ENCODE data around the gene SCART1.
"Not testable (repeated sequence)": the region's sequence is repeated elsewhere in the genome, so short reads cannot be mapped to it uniquely, and the experiment has no call there.

SCART1 gene

DNA sequence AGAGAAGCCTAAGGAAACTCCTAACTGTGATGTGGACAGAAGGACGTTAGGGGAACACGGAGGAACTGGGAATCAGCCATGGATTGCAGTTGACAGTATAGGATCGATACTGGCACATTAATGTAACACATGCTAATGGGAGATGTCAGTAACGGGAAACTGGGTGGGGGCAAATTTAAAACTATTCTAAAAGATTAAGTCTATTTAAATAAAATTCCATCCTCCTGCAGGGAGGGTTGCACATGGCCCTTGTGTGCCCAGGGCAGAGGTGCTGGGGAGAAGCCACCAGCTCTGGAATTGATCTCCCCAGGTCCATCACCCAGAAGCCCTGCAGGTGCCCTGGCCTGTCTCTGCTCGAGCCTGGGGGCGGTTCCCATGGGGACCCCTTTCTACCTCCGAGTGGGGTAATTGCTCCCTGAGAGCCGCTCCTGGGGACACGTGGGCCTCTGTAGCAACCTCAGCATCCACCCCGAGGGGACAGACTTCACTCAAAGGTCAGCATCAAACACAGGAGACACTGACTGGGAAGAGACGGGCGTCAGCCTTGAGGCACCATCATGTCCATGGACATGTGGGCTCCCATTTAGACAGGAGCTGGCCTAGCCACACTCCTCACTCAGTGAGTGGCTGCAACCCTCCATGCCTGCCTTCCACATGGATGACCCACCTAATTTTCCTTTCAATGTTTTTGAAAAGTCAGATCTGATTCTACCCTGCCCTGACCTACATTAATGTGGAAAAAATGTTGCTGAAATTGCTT, 21.1 kb downstream of the SCART1 start:
- DNase-seq, result no peak

DNA sequence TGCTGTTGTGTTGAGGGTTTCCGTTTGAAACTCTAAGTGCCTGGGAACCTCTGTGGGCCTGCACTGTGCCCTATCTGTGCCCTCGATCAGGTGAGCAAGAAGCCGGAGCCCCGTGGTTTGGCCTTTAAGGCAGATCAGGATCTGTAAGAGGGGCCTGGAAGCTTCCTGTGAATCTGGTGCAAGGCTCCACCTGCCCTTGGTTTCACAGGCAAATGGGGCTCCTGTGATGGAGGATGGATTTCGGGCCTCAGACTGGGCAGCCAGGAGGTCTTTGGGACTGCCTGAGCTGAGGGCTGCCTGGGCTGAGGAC, 21.6 kb downstream of the SCART1 start:
- no peak for DNase-seq

DNA sequence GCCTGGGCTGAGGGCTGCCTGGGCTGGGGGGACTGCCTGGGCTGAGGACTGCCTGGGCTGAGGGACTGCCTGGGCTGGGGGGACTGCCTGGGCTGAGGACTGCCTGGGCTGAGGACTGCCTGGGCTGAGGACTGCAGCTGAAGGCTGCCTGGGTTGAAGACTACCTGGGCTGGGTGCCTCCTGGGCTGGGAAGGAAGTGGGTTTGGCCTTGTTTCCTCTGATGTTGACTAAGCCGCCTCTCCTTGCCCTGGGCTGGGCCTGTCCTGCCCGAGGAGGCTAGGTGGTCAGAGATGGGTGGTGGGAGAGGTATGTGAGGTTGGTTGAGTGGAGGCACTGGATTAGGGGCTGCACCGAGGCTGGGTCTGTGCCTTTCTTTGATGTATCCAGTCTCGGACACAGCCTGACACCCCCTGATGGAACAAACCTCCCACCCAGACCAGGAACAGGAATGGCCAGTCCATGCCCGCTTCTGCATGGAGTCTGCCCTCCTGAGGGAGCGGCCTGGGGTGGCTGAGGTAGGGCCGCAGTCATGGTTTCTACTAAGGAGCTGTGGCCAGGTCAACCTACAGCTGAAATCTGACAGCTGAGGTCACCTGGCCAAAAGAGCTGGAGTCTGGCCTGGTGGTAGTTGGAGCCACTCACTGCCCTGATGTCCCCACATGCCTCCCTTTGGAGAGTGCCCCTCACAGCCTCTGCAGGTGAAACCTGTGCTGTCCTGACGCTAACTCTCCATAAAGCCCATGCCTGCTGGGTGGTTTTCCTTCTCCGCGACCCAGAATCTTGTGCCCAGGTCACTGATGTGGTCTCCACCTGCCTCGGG, 22.3 kb downstream of the SCART1 start:
- no peak for DNase-seq

DNA sequence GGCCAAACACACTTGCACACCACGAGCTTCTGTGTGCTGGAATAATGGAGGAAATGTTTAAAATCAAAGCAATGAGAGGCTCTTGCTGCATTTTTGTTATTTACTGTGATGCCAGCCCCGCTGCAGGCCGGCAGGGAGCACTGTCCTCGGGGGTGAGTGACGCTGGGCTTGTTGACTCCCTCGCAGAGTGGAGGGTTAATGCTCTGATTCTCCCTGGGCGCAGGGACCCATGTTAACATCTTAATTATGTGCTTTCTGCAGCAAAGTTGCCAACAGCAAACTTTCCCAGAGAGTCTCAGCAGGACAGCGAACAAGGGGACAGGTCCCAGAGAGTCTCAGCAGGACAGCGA, 22.9 kb downstream of the SCART1 start:
- no peak for DNase-seq

DNA sequence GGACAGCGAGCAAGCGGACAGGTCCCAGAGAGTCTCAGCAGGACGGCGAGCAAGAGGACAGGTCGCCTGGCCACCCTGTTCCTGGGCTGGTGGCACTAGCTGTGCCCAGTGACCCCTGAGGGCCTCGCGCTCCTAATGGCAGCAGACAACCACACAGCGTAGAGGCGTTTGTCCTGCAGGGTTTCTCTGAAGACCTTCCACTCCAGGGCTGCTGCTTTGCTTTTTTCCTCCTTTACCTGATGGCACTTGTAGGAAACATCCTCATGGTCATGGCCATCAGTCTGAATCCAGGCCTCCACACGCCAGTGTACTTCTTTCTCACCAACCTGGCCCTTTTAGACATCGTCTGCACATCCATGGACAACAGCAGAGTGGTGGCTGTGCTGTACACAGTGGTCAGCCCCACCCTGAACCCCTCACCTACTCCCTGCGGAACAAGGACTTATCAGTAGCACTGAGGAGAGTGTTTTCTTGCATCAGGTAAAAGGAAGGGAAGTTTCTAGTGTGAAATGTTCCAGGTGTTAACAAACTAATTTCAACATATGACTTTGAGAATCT, 27.4 kb downstream of the SCART1 start:
- no peak for DNase-seq

DNA sequence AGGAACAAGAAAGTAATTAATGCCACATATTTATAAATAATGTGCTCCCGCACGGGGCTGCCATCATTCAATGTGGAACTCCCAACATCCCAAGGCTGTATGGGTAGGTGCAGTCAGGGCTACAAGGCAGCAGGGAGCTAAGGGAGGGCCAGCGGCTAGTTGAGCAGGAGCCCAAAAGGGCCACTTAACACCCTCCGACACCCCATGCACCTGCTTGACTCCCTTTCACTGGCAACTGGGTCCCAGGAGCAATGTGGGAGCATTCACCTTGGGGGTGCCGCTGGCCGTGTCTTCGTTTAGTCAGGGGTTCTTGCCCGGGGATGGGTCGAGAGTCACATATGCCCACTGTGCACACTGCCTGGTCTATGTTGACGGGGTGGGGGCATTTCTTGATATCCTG, 27.9 kb downstream of the SCART1 start:
- DNase-seq, result no peak

DNA sequence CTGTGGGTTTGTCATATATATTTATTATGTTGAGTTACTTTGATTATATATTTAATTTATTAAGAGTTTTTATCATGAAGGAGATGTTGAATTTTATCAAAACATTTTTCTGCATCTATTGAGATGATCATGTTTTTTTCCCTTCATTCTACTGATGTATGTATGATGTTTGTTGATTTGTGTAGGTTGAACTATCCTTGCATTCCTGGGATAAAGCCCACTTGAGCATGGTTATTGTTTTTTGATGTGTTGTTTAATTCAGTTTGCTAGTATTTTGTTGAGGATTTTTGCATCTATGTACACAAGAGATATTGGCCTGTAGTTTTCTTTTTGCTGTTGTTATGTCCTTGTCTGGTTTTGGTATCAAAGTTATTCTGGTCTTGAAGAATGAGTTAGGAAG, 31.1 kb downstream of the SCART1 start:
- DNase-seq, result no peak

DNA sequence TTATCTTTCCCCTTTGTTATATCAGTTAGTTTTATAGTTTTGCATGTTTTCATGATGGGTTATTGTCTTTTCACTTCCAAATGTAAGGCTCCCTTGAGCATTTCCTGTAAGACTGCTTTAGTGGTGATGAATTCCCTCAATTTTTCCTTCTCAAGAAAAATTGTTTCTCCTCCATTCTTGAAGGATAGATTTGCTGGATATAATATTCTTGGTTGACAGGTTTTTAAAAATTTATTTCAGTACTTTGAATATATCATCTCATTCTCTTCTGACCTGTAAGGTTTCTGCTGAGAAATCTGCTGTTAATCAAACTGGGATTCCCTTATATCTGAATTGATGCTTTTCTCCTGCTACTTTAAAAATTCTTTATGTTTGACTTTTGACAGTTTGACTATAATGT, 33.3 kb downstream of the SCART1 start:
- DNase-seq, result no peak

DNA sequence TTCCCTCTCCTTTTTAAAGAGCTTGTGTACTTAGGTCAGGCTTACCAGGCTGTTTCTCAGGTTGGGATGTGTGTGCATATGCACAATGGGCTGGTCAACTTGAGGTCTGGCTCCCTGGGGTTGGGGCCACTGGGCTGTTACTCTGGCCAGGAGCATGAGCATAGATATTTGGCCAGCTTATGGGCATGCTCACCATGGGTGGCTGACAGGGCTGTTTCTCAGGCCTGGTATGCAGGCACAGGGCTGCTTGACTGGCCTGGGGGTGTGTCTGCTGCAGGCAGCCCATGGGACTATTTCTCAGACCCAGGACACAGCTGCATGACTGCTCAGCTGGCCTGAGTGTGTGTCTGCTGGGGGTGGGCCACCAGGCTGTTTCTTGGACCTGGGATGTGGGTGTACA, 34.6 kb downstream of the SCART1 start:
- DNase-seq, result no peak

DNA sequence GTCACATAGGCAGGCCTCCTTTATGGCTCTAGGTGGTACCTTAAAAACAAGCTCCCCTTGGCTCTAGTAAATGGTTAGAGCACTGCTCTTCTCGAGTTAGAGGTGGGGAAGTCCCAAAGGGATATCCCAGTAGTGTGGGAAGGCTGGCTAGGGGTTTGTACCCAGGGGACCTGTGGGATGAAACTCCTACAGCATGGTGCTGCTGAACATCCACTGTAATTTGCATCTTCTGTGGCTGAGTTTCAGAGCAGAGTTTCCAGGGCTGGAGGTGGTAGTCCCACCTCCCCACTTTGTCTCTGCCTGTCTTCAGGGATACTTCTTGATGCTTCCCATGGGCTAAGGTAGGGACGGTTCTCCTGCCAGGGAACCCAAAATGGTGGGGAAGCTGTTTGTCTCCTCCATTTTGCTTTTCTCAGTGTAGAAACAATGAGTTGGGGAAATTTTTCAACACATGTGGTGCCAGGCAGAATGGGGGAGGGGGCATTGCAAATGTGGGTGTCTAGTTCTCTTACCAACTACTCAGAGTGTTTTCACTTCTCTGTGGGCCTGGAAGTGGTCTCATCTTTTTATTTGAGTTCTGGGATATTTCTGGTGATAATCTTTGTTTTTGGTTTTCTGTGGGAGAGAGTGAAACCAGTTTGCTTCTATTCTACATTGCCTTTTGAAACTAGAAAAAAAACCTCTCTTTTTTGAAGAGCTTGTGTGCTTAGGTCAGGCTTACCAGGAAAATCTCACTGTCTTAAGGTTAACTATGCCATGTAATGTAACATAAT, 36.3 kb downstream of the SCART1 start:
- no peak for DNase-seq

DNA sequence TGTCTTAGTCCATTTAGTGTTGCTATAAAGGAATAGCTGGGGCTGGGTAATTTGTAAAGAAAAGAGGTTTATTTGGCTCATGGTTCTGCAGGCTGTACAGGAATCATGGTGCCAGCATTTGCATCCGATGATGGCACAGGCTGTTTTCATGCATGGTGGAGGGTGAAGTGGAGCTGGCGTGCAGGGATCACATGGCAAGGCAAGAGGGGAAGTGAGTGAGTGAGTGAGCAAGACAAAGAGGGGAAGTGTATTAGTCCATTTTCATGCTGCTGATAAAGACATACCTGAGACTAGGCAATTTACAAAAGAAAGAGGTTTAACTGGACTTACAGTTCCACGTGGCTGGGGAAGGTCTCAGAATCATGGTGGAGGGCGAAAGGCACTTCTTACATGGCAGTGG, 39.8 kb downstream of the SCART1 start:
- DNase-seq, result not testable (repeated sequence)

DNA sequence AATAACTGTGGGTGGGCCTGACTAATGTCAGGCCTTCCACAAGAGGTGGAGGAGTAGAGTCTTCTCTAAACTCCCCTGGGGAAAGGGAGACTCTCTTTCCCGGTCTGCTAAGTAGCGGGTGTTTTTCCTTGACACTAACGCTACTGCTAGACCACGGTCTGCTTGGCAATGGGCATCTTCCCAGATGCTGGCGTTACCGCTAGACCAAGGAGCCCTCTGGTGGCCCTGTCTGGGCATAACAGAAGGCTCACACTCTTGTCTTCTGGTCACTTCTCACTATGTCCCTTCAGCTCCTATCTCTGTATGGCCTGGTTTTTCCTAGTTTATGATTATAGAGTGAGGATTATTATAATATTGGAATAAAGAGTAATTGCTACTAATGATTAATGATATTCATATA, 43.6 kb downstream of the SCART1 start:
- not testable (repeated sequence) for DNase-seq

DNA sequence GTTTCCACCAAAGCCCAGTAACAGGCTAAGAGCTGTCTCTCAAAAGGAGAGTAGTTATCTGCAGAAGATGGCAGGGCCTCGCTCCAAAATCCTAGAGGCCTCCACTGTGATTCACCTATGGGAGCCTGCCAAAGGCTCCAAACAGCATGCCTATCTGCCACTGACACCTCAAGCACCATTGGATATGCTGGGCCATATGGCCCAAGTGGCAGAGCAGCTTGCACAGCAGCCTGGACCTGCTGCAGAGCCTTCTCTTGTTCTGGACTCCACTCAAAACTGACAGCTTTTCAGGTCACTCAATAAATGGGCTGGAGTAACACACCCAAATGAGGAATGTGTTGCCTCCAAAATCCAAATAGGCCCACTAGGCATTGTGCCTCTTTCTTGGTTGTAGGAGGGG, 45.4 kb downstream of the SCART1 start:
- not testable (repeated sequence) for DNase-seq

DNA sequence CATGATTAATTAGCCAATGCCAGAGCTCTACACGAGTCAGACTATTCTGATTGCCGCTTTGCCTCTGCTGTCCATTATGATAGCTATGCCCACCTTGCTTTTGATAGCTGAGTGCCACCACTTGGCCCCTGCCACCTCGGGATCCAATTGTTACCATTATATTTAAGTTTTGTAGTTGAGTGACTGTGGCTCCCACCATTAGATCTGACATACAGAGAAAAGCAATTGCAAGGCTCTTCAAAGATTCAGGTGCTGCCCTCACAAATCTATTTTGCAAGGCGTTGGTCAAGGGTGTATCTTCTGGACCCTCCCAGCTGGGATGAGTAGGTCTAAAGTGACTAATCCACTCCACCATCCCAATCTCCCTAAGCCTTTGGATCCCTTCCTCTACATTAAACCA, 47.2 kb downstream of the SCART1 start:
- not testable (repeated sequence) for DNase-seq

DNA sequence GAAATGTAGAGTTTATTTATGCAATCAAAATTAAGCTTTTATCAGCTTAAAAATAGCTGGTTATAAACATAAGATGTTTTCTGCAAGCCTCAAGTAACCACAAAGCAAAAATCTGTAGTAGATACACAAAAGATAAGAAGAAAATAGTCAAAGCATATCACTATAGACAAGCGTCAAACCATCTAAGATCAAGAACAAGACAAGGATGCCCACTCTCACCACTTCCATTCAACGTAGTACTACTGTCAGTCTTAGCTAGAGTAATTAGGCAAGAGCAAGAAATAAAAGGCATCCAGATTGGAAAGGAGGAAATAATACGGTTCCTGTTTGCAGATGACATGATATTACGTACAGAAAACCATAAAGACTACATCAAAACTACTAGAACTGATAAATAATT, 56.0 kb downstream of the SCART1 start:
- no peak for DNase-seq

DNA sequence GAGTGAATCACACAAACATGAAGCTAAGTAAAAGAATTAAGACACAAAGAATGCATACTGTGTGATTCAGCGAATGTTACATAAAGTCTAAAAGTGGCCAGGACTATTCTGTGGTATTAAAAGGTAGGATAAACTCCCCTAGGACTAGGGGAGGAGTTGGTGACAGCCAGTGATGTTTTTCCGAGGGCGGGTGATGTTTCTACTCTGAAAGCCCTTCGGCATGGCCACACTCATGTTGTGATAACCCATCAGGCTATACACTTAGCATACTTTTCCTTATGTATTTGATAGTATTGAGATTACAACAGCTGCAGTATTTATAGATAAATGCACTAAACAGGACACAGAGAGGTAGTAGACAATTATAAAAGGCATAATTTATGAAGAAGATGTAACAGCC, 57.7 kb downstream of the SCART1 start:
- DNase-seq, result no peak

DNA sequence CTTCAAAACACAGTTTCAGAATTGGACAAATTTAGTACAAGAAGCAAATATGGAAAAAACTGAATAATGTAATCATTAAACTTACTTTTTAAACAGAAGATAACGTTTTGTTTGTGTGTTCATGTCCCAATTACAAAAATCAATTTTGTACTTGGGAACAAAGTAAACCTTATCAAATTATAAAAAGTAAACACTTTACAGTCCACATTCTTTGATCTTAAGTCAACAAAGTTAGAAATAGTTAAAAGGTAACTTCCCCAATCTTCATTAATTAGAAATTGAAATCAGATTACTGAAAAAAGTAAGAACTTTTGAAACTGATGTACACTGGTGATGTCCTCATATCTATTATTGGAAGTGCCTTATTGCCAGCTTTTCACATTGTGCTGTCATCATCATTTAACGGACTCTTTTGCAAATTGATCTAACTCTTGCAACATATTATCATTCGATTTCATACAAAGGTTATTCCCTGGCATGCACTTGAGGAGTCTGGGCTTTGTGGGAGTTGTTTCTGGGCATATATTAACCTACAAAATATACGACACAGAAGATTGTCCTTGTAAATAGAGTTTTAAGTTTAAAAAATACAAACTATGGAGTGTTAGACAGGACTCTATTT, 58.3 kb downstream of the SCART1 start:
- DNase-seq, result no peak

DNA sequence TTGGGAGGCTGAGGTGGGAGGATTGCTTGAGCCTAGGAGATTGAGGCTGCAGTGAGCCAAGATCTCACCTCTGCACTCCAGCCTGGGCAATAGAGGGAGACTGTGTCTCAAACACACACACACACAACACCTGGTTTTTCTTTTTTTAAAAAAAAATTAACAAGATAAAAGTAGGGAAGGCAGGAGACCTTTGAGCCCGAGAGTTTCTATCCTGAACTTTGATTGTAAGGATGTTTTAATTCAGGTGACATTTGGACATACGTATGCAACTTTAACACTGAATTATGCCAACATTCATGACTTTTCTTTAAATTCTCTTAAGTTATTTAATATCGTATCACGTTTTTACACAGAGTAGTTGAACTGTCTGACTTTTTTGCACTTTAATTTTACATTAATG, 61.7 kb downstream of the SCART1 start:
- no peak for DNase-seq

DNA sequence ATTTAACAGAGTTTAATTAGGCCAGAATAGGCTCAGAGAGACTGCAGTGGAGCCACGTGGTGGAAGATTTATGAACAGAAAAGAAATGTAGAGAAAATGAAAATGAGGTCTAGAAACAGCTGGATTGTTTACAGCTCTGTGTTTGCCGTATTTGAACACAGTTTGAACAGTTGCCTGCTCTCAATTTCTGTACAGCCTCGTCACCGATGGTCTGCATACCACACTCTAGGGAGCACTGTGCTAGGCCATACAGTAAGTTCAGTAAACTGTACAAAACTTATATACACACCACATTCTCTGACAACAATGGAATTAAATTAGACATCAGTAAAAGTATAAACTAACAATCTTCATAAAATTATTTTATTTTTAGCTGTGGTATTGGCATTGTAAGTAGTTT, 62.3 kb downstream of the SCART1 start:
- no peak for DNase-seq

DNA sequence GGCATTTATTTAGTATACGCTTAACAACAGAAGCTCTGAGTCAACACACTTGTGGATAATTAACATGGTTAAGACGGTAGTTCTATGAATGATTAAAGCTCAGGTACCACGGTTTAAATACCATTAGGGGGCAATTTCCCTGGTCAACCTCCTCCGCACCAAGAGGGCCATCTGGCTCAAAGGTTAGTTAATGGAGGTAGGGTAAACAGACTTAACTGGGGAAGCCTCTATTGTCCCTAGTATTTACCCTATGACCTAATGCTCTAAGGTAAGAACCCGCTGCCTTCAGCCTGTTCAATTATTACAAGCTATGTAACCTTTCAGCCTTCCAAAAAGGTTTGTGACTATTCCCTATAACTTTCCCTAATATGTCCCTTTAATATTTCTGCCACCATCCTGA, 64.8 kb downstream of the SCART1 start:
- not testable (repeated sequence) for DNase-seq
